Progenitor cell of endocrine pancreas (in vitro differentiated cells): ENCODE measurements around the gene EXOC2. TPM values are rescaled to one million over a fixed set of nuclear protein-coding genes. Genes with fewer than 3 reads are reported as not detected.

Source experiments
- DNase-seq: peaks from one replicate; pipeline ENCODE4 v3.0.0; 2021; ENCODE audit warnings: low spot score; ENCODE audit not compliant: unreplicated experiment
- H3K27ac Mint-ChIP-seq: 2 replicates; pipeline ENCODE4 v1.8.0; 2021; ENCODE audit warnings: mild to moderate bottlenecking, moderate library complexity, mixed read lengths
- H3K27me3 Mint-ChIP-seq: 2 replicates; pipeline ENCODE4 v1.8.0; 2021; ENCODE audit warnings: mixed read lengths
- H3K36me3 Mint-ChIP-seq: 2 replicates; pipeline ENCODE4 v1.8.0; 2022; ENCODE audit warnings: mixed read lengths; ENCODE audit not compliant: insufficient read depth
- H3K4me1 Mint-ChIP-seq: 2 replicates; pipeline ENCODE4 v1.8.0; 2021; ENCODE audit warnings: low read depth, mixed read lengths
- H3K4me3 Mint-ChIP-seq: 2 replicates; pipeline ENCODE4 v1.8.0; 2021; ENCODE audit warnings: low read depth, mild to moderate bottlenecking, moderate library complexity, mixed read lengths
- H3K9me3 Mint-ChIP-seq: 2 replicates; pipeline ENCODE4 v1.8.0; 2021; ENCODE audit warnings: low read depth, mixed read lengths
- CTCF ChIP-seq: fragments of 200-600 bp; sonication (generic); IDR thresholded peaks from one replicate; pipeline ENCODE4 v1.5.0; 2021; ENCODE audit warnings: antibody characterized with exemption, mild to moderate bottlenecking; ENCODE audit not compliant: unreplicated experiment
- total RNA-seq: library from RNA; stranded (reverse); gene quantifications from 2 replicates; pipeline ENCODE4 v1.2.1, GENCODE V29; 2021

The EXOC2 gene
- total RNA-seq, 1 donor from 2014 or later, result 24.4 TPM

GRCh38 chr6:451847-452246 is 241.1 kb downstream of the EXOC2 start:
- no peak overlapping the region for H3K4me3 Mint-ChIP-seq
- H3K27ac Mint-ChIP-seq, result no peak overlapping the region
- peaks cover 6% of the 10 kb centered on the region for H3K9me3 Mint-ChIP-seq
- H3K27me3 Mint-ChIP-seq, result peaks cover 2% of the 10 kb centered on the region
- no peaks in the 10 kb centered on the region for H3K4me1 Mint-ChIP-seq
- DNase-seq, result no peak
- H3K36me3 Mint-ChIP-seq, result no peaks in the 10 kb centered on the region
- no peak for TF ChIP-seq CTCF

GRCh38 chr6:451336-451735 is 241.6 kb downstream of the EXOC2 start:
- no peak for DNase-seq
- H3K9me3 Mint-ChIP-seq, result peaks cover 6% of the 10 kb centered on the region
- no peak for TF ChIP-seq CTCF
- no peaks in the 10 kb centered on the region for H3K4me1 Mint-ChIP-seq
- H3K27ac Mint-ChIP-seq, result no peak overlapping the region
- H3K4me3 Mint-ChIP-seq, result no peak overlapping the region
- H3K27me3 Mint-ChIP-seq, result peaks cover 2% of the 10 kb centered on the region
- no peaks in the 10 kb centered on the region for H3K36me3 Mint-ChIP-seq

- no peak for TF ChIP-seq CTCF
These were observed 243.2 kb downstream of the EXOC2 start for GRCh38 chr6:449486-450419.

GRCh38 chr6:449057-449430 is 243.9 kb downstream of the EXOC2 start:
- Mint-ChIP-seq H3K27me3 (peaks cover 4% of the 10 kb centered on the region), H3K36me3 (no peaks in the 10 kb centered on the region), H3K27ac (no peak overlapping the region), H3K4me1 (no peaks in the 10 kb centered on the region), H3K4me3 (no peak overlapping the region), H3K9me3 (peaks cover 6% of the 10 kb centered on the region)
- DNase-seq, result no peak
- no peak for TF ChIP-seq CTCF

More at GRCh38 chr6:449486-450419, 243.2 kb downstream of the EXOC2 start:
- Mint-ChIP-seq H3K4me1 (no peaks in the 10 kb centered on the region), H3K4me3 (no peak overlapping the region), H3K36me3 (no peaks in the 10 kb centered on the region), H3K27ac (no peak overlapping the region), H3K9me3 (peaks cover 6% of the 10 kb centered on the region), H3K27me3 (peaks cover 4% of the 10 kb centered on the region)
- no peak for DNase-seq

- Mint-ChIP-seq H3K36me3 (no peaks in the 10 kb centered on the region), H3K9me3 (peaks cover 6% of the 10 kb centered on the region), H3K27me3 (peaks cover 8% of the 10 kb centered on the region), H3K27ac (peak overlapping the region; percentile 69), H3K4me3 (no peak overlapping the region), H3K4me1 (no peaks in the 10 kb centered on the region)
- no peak for DNase-seq
- TF ChIP-seq CTCF, result no peak
These were observed 244.5 kb downstream of the EXOC2 start for GRCh38 chr6:448296-449056.
